Measurements from ENCODE around the gene OSBPL2.

OSBPL2 gene

GRCh38 chr20:62305149-62305764 lies 66.9 kb downstream of the OSBPL2 start:
- DNase-seq (ENCODE audit: low read depth, low spot score), result no peak
- no peak for TF ChIP-seq EZH2 (IDR thresholded peaks at IDR 0.05)
- TF ChIP-seq FOXP2 (optimal IDR thresholded peaks at IDR 0.05; ENCODE audit: control extremely low read depth, extremely low read length, insufficient read depth), result no peak
- TF ChIP-seq POLR2AphosphoS5 (IDR thresholded peaks at IDR 0.05; ENCODE audit: borderline replicate concordance, low read depth, low read length), result no peak; the same call in 1 of the 2 replicates
- Histone ChIP-seq H3K4me3 (peak overlapping the region; percentile 99), H3K9ac (ENCODE audit: insufficient read length) (peak overlapping the region; percentile 90), H3K9me3 (ENCODE audit: low read depth, low read length) (no peaks in the 10 kb centered on the region), H3K27ac (no peak overlapping the region), H3K36me3 (ENCODE audit: insufficient read depth, low read length) (peaks cover 52% of the 10 kb centered on the region)

- no peak for DNase-seq (ENCODE audit: low read depth, low spot score)
- peak overlapping the region; percentile 41 for H3K9ac ChIP-seq (ENCODE audit: insufficient read length)
Observed at GRCh38 chr20:62305765-62306413, 67.6 kb downstream of the OSBPL2 start.

GRCh38 chr20:62306414-62307187 lies 68.3 kb downstream of the OSBPL2 start:
- Histone ChIP-seq H3K36me3 (ENCODE audit: insufficient read depth, low read length) (peaks cover 52% of the 10 kb centered on the region), H3K27ac (no peak overlapping the region), H3K9ac (ENCODE audit: insufficient read length) (no peak overlapping the region), H3K9me3 (ENCODE audit: low read depth, low read length) (no peaks in the 10 kb centered on the region), H3K4me3 (no peak overlapping the region)
- TF ChIP-seq POLR2AphosphoS5 (IDR thresholded peaks at IDR 0.05; ENCODE audit: borderline replicate concordance, low read depth, low read length) (no peak), EZH2 (IDR thresholded peaks at IDR 0.05) (no peak), FOXP2 (optimal IDR thresholded peaks at IDR 0.05; ENCODE audit: control extremely low read depth, extremely low read length, insufficient read depth) (no peak)
- no peak for DNase-seq (ENCODE audit: low read depth, low spot score)

More at GRCh38 chr20:62305765-62306413, 67.6 kb downstream of the OSBPL2 start:
- Histone ChIP-seq H3K9me3 (ENCODE audit: low read depth, low read length) (no peaks in the 10 kb centered on the region), H3K27ac (no peak overlapping the region), H3K36me3 (ENCODE audit: insufficient read depth, low read length) (peaks cover 52% of the 10 kb centered on the region), H3K4me3 (no peak overlapping the region)
- TF ChIP-seq EZH2 (IDR thresholded peaks at IDR 0.05), result no peak
- no peak for TF ChIP-seq POLR2AphosphoS5 (IDR thresholded peaks at IDR 0.05; ENCODE audit: borderline replicate concordance, low read depth, low read length)
- TF ChIP-seq FOXP2 (optimal IDR thresholded peaks at IDR 0.05; ENCODE audit: control extremely low read depth, extremely low read length, insufficient read depth), result no peak

GRCh38 chr20:62307226-62308101 lies 69.1 kb downstream of the OSBPL2 start:
- no peak for TF ChIP-seq POLR2AphosphoS5 (IDR thresholded peaks at IDR 0.05; ENCODE audit: borderline replicate concordance, low read depth, low read length)
- no peak for TF ChIP-seq FOXP2 (optimal IDR thresholded peaks at IDR 0.05; ENCODE audit: control extremely low read depth, extremely low read length, insufficient read depth)
- TF ChIP-seq EZH2 (IDR thresholded peaks at IDR 0.05), result no peak
- Histone ChIP-seq H3K9ac (ENCODE audit: insufficient read length) (no peak overlapping the region), H3K9me3 (ENCODE audit: low read depth, low read length) (no peaks in the 10 kb centered on the region), H3K27ac (no peak overlapping the region), H3K4me3 (no peak overlapping the region), H3K36me3 (ENCODE audit: insufficient read depth, low read length) (peaks cover 52% of the 10 kb centered on the region)
- DNase-seq (ENCODE audit: low read depth, low spot score), result no peak

- Histone ChIP-seq H3K36me3 (ENCODE audit: insufficient read depth, low read length) (peaks cover 52% of the 10 kb centered on the region), H3K9me3 (ENCODE audit: low read depth, low read length) (no peaks in the 10 kb centered on the region), H3K9ac (ENCODE audit: insufficient read length) (no peak overlapping the region), H3K4me3 (no peak overlapping the region), H3K27ac (no peak overlapping the region)
- DNase-seq (ENCODE audit: low read depth, low spot score), result no peak
- TF ChIP-seq POLR2AphosphoS5 (IDR thresholded peaks at IDR 0.05; ENCODE audit: borderline replicate concordance, low read depth, low read length), result no peak; the same call in 1 of the 2 replicates
- TF ChIP-seq EZH2 (IDR thresholded peaks at IDR 0.05), result no peak
Observed at GRCh38 chr20:62308102-62308822, 69.9 kb downstream of the OSBPL2 start.

GRCh38 chr20:62309198-62309944 lies 71.0 kb downstream of the OSBPL2 start:
- no peak for DNase-seq (ENCODE audit: low read depth, low spot score)
- Histone ChIP-seq H3K9ac (ENCODE audit: insufficient read length) (no peak overlapping the region), H3K9me3 (ENCODE audit: low read depth, low read length) (no peaks in the 10 kb centered on the region), H3K36me3 (ENCODE audit: insufficient read depth, low read length) (peaks cover 49% of the 10 kb centered on the region), H3K27ac (no peak overlapping the region), H3K4me3 (no peak overlapping the region)
- TF ChIP-seq EZH2 (IDR thresholded peaks at IDR 0.05), result no peak
- peak; percentile 11; the same call in 1 of the 2 replicates for TF ChIP-seq POLR2AphosphoS5 (IDR thresholded peaks at IDR 0.05; ENCODE audit: borderline replicate concordance, low read depth, low read length)
- no peak for TF ChIP-seq FOXP2 (optimal IDR thresholded peaks at IDR 0.05; ENCODE audit: control extremely low read depth, extremely low read length, insufficient read depth)
